HepG2 (cell line): Measurements from ENCODE around the gene NOTCH2. TPM values are rescaled to one million over a fixed set of nuclear protein-coding genes. Genes with fewer than 3 reads are reported as not detected.

Experiments used
- ATAC-seq: fragments of 200-7000 bp; cut with Tn5 transposase; 3 replicates; pipeline ENCODE4 v1.9.1; 2020; ENCODE audit warnings: mild to moderate bottlenecking, moderate library complexity
- BruUV-seq: library from RNA; stranded (reverse); fragments of 400-500 nt; replicated peaks from 2 replicates; lab custom pipeline; 2021; lab: Mats Ljungman, UMichigan
- CTCF ChIA-PET: fragments of 300-600 bp; formaldehyde crosslinking; extraction: SDS; loops from one replicate; lab custom pipeline; 2021; ENCODE audit warnings: low total read pairs, inconsistent platforms, low intra/inter-chr PET ratio; lab: Yijun Ruan, JAX
- POLR2A ChIA-PET: fragments of 350-600 bp; sonication (Branson Sonifier 250); formaldehyde crosslinking; loops from one replicate; lab custom pipeline; 2020; ENCODE audit warnings: antibody characterized with exemption, inconsistent platforms; lab: Yijun Ruan, JAX
- DNase-seq: peaks from one replicate; pipeline ENCODE4 v3.0.0-alpha.2; 2015; ENCODE audit warnings: low spot score
- FAIRE-seq: peaks from 3 replicates; lab custom pipeline; 2011; peaks lifted over from hg19 to GRCh38; lab: Jason Lieb, UNC
- H2AFZ ChIP-seq: one replicate; pipeline ENCODE4 v1.6.1; 2011; ENCODE audit warnings: low read length, inconsistent platforms
- H3K27ac ChIP-seq: fragments of 300-600 bp; 3 replicates; pipeline ENCODE4 v1.8.0; 2011; ENCODE audit warnings: mixed run types, mild to moderate bottlenecking, mixed read lengths, low read length, inconsistent platforms; ENCODE audit not compliant: insufficient read depth; ENCODE audit errors: extremely low read length
- H3K27me3 ChIP-seq, 2 experiments: fragments of 200-600 bp in 1 of 2; 2 replicates in 1 of 2; 3 replicates in 1 of 2; pipeline versions ENCODE4 v1.6.0 to v1.8.0; 2011; ENCODE audit warnings: low read length in 2 of 2, mild to moderate bottlenecking in 2 of 2, moderate library complexity in 2 of 2, inconsistent platforms in 1 of 2; ENCODE audit not compliant: insufficient read depth in 2 of 2, control insufficient read depth in 1 of 2
- H3K36me3 ChIP-seq, 2 experiments: fragments of 200-600 bp in 1 of 2; replicated peaks in 1 of 2; 2 replicates in 1 of 2; 3 replicates in 1 of 2; pipeline versions ENCODE4 v1.5.1 to v1.8.0; 2011; ENCODE audit warnings: low read length in 2 of 2, inconsistent platforms in 1 of 2; ENCODE audit not compliant: insufficient read depth in 2 of 2, control insufficient read depth in 1 of 2
- H3K4me1 ChIP-seq: 2 replicates; pipeline ENCODE4 v1.5.1; 2012; ENCODE audit warnings: low read length, inconsistent platforms; ENCODE audit not compliant: insufficient read depth
- H3K4me2 ChIP-seq: 2 replicates; pipeline ENCODE4 v1.6.0; 2011; ENCODE audit warnings: low read depth, low read length, inconsistent platforms
- H3K4me3 ChIP-seq, 3 experiments: fragments of 200-600 bp in 1 of 3; sonication (generic), shearing (Covaris generic) in 1 of 3; replicated peaks in 1 of 3; 2 replicates each; pipeline ENCODE4 v1.5.1; 2011 to 2016; ENCODE audit warnings: low read length in 3 of 3, inconsistent platforms in 2 of 3, low read depth in 2 of 3, mild to moderate bottlenecking in 2 of 3, control low read depth in 1 of 3, mixed read lengths in 1 of 3; ENCODE audit not compliant: insufficient read depth in 1 of 3
- H3K79me2 ChIP-seq: one replicate; pipeline ENCODE4 v1.6.1; 2011; ENCODE audit warnings: low read length, inconsistent platforms; ENCODE audit not compliant: insufficient read depth
- H3K9ac ChIP-seq: 2 replicates; pipeline ENCODE4 v1.6.0; 2011; ENCODE audit warnings: mild to moderate bottlenecking, low read depth, low read length, inconsistent platforms; ENCODE audit not compliant: insufficient read depth
- H3K9me3 ChIP-seq: 2 replicates; pipeline ENCODE4 v1.5.1; 2012; ENCODE audit warnings: mild to moderate bottlenecking, low read length
- H4K20me1 ChIP-seq: 2 replicates; pipeline ENCODE4 v1.6.0; 2011; ENCODE audit warnings: inconsistent platforms, mild to moderate bottlenecking, low read length, moderate library complexity; ENCODE audit not compliant: insufficient read depth
- ATF6 ChIP-seq: sonication (generic); formaldehyde crosslinking; conservative IDR thresholded peaks from 2 replicates; pipeline ENCODE4 v1.4.0; 2020; ENCODE audit warnings: missing genetic modification reagents
- JUN ChIP-seq: sonication (generic); formaldehyde crosslinking; IDR thresholded peaks from 2 replicates; pipeline ENCODE4 v1.4.0; 2020; ENCODE audit warnings: mild to moderate bottlenecking, missing genetic modification reagents
- LCORL ChIP-seq, 2 experiments: fragments of 450-650 bp in 1 of 2; sonication (generic) in 1 of 2; formaldehyde crosslinking in 1 of 2; IDR thresholded peaks; 2 replicates each; pipeline versions ENCODE4 v1.5.0 to v1.6.1; 2017 to 2020; ENCODE audit warnings: antibody characterized with exemption in 1 of 2, missing genetic modification reagents in 1 of 2
- NCOA2 ChIP-seq: sonication (generic); formaldehyde crosslinking; IDR thresholded peaks from 2 replicates; pipeline ENCODE4 v1.8.0; 2022; ENCODE audit warnings: inconsistent platforms
- PCBP1 ChIP-seq: fragments of 200-400 bp; formaldehyde crosslinking; IDR thresholded peaks from 2 replicates; pipeline ENCODE4 v1.6.1; 2017; ENCODE audit warnings: mild to moderate bottlenecking, low read depth, low read length, borderline replicate concordance
- POLR2A ChIP-seq, 2 experiments: IDR thresholded peaks; 2 replicates each; pipeline ENCODE4 v1.6.1; 2011; ENCODE audit warnings: low read depth in 2 of 2, low read length in 2 of 2, mild to moderate bottlenecking in 1 of 2, moderate library complexity in 1 of 2; ENCODE audit not compliant: insufficient read depth in 1 of 2
- TERF1 ChIP-seq: sonication (generic); formaldehyde crosslinking; IDR thresholded peaks from 2 replicates; pipeline ENCODE4 v1.8.0; 2022; ENCODE audit warnings: mild to moderate bottlenecking, missing genetic modification reagents, moderate library complexity
- ZBTB44 ChIP-seq: sonication (generic); formaldehyde crosslinking; IDR thresholded peaks from 2 replicates; pipeline ENCODE4 v1.4.0; 2020; ENCODE audit warnings: missing genetic modification reagents
- ZBTB49 ChIP-seq: sonication (generic); formaldehyde crosslinking; IDR thresholded peaks from 2 replicates; pipeline ENCODE4 v1.4.0; 2020; ENCODE audit warnings: missing genetic modification reagents, borderline replicate concordance
- ZFP90 ChIP-seq: sonication (generic); formaldehyde crosslinking; IDR thresholded peaks from 2 replicates; pipeline ENCODE4 v1.8.0; 2022; ENCODE audit warnings: missing genetic modification reagents, mild to moderate bottlenecking, inconsistent platforms, borderline replicate concordance
- ZNF24 ChIP-seq: fragments of 450-650 bp; IDR thresholded peaks from 2 replicates; pipeline ENCODE4 v1.6.1; 2017; ENCODE audit warnings: antibody characterized with exemption, mild to moderate bottlenecking
- ZNF629 ChIP-seq: sonication (generic); formaldehyde crosslinking; conservative IDR thresholded peaks from 2 replicates; pipeline ENCODE4 v1.5.0; 2020; ENCODE audit warnings: missing genetic modification reagents
- ZNF652 ChIP-seq: IDR thresholded peaks from 2 replicates; pipeline ENCODE4 v1.6.1; 2016; ENCODE audit warnings: low read depth, borderline replicate concordance
- ZNF75D ChIP-seq: sonication (generic); formaldehyde crosslinking; IDR thresholded peaks from 2 replicates; pipeline ENCODE4 v1.8.1; 2023; ENCODE audit warnings: missing genetic modification reagents, mild to moderate bottlenecking, borderline replicate concordance
- WGBS: methylation state at CpG from one replicate; pipeline ENCODE4 v1.1.6; 2017; ENCODE audit warnings: low lambda C conversion rate; 5-methylcytosine and 5-hydroxymethylcytosine counted together
- in situ Hi-C: cut with HindIII; loops from 2 replicates; pipeline ENCODE4 v1.10.0; 2017; ENCODE audit warnings: low pct_unique_long_range_greater_than_20kb; ENCODE audit not compliant: extremely low pct_ligation_motif_present
- intact Hi-C: fragments of 100-400 bp; cut with micrococcal nuclease; formaldehyde crosslinking; loops from one replicate; pipeline ENCODE4 v1.10.0; 2022; ENCODE audit not compliant: unreplicated experiment
- polyA plus RNA-seq, 8 experiments: library from polyadenylated mRNA; depleted of rRNA in 3 of 8; stranded (reverse) in 7 of 8; unstranded in 1 of 8; fragments of >200 nt; fragmentation: Illumina TruSeq in 4 of 8; extraction: Trizol in 4 of 8; gene quantifications; 2 replicates each; pipeline versions ENCODE4 v1.2.1 to v1.2.3, GENCODE V29; 2011 to 2016; ENCODE audit warnings: low read depth in 4 of 8, missing spikeins in 1 of 8, mixed read lengths in 1 of 8; ENCODE audit not compliant: insufficient read depth in 1 of 8
- total RNA-seq, 5 experiments: library from RNA; depleted of rRNA; stranded (reverse); fragments of >200 nt; fragmentation: Illumina TruSeq; extraction: Trizol; gene quantifications; 2 replicates each; pipeline ENCODE4 v1.2.3, GENCODE V29; 2016; ENCODE audit warnings: low read depth in 1 of 5

The NOTCH2 gene
- total and polyA plus RNA-seq, 2 of the 13 experiments (the other 11 are each of a cell fraction or from before 2014, with no cell fraction given) = 4.0 to 11.4 TPM

GRCh38 chr1:119956306-119956705 is 113.2 kb downstream of the NOTCH2 start:
- intact Hi-C loops = no loop called here
- 91% methylated on average over 2 of the region's 2 CpGs for WGBS
- no peaks in the 10 kb centered on the region for H4K20me1 ChIP-seq
- DNase-seq = no peak
- H3K27ac ChIP-seq = no peak overlapping the region
- H3K9ac ChIP-seq = no peak overlapping the region
- no TSS peak for BruUV-seq
- no peak for TF ChIP-seq ZNF75D (CRISPR knock-in tag)
- TF ChIP-seq ZBTB49 = no peak
- TF ChIP-seq POLR2A (IDR thresholded peaks at IDR 0.05; ENCODE audit: insufficient read depth in 1 of 2, low read depth in 2 of 2, low read length in 2 of 2) = no peak
- TF ChIP-seq TERF1 (CRISPR knock-in tag) = no peak
- no peak for TF ChIP-seq ZFP90 (CRISPR knock-in tag)
- no peak for TF ChIP-seq ZBTB44 (CRISPR knock-in tag)
- TF ChIP-seq ZNF652 = no peak
- TF ChIP-seq JUN = no peak
- TF ChIP-seq PCBP1 = no peak
- no peak for TF ChIP-seq ATF6
- TF ChIP-seq LCORL (IDR thresholded peaks at IDR 0.05) = no peak
- no peak for TF ChIP-seq LCORL (CRISPR knock-in tag; IDR thresholded peaks at IDR 0.05)
- TF ChIP-seq ZNF629 (CRISPR knock-in tag) = no peak
- no peak for TF ChIP-seq NCOA2
- TF ChIP-seq ZNF24 = no peak
- TF ChIP-seq, all 625 proteins: peak for 0
- Histone ChIP-seq H3K4me2 (no peak overlapping the region), H3K4me1 (peaks cover 36% of the 10 kb centered on the region), H3K4me3 (no peak overlapping the region), H3K9me3 (no peaks in the 10 kb centered on the region), H3K36me3 (peaks cover 0 to 1% of the 10 kb centered on the region in 2 experiments; a peak in 4 of 5 replicates), H3K27me3 (no peaks in the 10 kb centered on the region), H3K79me2 (no peaks in the 10 kb centered on the region), H2AFZ (no peak overlapping the region)
- FAIRE-seq (no peak), ATAC-seq (no peak)
- ChIA-PET POLR2A (no interaction called here), CTCF (no interaction called here)
- in situ Hi-C loops = no loop called here
